NCI-H187 treated with DMSO at 0.1 percent for 48 hours (cell line): ENCODE results near the gene AOC2.
"Not testable (repeated sequence)": the region's sequence is repeated elsewhere in the genome, so short reads cannot be mapped to it uniquely, and the experiment has no call there.

Source experiments
- DNase-seq: peaks from one replicate; lab custom pipeline; 2025; lab: John Stamatoyannopoulos, UW

AOC2 gene

DNA sequence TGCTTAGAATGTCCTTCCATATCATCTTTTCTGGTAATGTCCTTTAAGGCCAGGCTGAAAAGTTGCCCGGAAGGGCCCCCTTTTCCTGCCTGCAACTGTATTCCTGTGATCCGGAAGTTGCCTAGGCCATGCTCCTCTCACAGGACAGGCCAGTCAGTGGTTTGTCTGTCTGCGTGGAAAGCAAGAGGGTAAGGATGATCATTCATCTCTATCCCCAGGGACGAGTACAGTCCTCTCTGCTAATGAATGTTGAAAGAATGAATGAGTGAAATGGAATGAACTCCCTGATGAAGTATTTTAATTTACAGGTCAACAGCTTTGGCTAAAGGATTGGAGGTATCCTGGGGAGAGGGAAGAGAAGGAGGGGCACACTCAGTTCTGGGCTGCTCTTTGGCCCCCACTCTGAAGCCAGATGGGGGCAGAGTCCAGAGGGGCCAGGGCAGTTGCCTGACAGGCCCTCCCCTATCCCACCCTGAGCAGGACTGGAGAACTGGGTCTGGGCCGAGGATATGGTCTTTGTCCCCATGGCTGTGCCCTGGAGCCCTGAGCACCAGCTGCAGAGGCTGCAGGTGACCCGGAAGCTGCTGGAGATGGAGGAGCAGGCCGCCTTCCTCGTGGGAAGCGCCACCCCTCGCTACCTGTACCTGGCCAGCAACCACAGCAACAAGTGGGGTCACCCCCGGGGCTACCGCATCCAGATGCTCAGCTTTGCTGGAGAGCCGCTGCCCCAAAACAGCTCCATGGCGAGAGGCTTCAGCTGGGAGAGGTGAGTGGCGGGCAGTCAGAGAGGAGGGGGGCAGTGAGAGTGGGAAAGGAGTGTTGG, 9.8 kb downstream of the AOC2 start:
- DNase-seq: no peak

DNA sequence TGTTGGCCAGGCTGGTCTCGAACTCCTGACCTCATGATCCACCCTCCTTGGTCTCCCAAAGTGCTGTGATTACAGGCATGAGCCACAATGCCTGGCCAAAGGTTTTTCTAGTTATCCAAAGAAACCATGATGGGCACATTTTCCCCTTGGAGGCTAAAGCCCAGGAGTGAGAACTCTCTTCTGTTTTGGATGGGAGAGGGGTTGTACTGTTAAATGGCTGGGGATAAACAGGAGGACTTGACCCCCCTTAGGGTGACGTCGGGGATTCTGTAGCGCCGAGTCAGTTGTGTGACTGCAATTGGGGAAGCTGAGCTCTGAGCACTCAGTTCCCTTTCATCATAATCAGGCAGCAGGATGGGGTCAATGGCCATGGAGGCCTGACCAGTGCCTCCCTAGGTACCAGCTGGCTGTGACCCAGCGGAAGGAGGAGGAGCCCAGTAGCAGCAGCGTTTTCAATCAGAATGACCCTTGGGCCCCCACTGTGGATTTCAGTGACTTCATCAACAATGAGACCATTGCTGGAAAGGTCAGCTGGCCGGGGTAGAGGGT, 10.7 kb downstream of the AOC2 start:
- no peak for DNase-seq

DNA sequence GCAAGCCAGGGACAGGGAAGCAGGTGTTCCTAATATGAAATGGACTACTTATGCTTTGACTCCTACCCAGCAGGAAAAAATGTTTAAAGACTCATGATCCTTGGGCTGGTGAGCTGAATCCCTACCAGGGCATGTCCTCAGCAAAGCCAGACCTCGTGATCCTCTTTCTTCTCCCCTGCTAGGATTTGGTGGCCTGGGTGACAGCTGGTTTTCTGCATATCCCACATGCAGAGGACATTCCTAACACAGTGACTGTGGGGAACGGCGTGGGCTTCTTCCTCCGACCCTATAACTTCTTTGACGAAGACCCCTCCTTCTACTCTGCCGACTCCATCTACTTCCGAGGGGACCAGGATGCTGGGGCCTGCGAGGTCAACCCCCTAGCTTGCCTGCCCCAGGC, 11.7 kb downstream of the AOC2 start:
- not testable (repeated sequence) for DNase-seq

DNA sequence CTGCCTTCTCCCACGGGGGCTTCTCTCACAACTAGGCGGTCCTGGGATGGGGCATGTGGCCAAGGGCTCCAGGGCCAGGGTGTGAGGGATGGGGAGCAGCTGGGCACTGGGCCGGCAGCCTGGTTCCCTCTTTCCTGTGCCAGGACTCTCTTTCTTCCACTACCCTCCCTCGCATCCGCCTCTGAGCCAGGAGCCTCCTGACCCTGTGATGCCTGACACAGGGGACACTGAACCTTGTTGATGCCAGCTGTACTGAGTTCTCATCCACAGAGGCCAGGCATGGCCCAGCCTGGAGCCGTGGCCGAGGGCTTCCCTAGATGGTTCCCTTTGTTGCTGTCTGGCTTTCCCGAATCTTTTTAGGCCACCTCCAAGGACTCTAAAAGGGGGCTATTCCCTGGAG, 12.1 kb downstream of the AOC2 start:
- not testable (repeated sequence) for DNase-seq

DNA sequence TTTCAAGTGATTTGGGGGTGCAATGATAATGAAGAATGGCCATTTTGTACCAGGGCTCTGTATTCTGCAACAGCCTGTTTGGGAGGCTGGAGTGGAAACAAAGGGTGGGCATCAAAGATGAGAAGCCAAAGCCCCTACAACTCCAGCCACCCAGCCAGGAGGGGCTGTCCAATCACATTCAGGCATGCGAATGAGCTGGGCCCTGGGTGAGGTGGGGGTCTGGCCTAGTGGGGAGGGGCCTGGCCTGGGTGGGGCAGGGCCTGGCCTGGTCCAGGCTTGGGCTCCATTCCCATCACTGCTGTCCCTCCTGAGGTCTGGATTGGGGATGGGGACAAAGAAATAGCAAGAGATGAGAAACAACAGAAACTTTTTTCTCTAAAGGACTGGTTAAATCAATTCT, 13.0 kb downstream of the AOC2 start:
- DNase-seq: no peak

DNA sequence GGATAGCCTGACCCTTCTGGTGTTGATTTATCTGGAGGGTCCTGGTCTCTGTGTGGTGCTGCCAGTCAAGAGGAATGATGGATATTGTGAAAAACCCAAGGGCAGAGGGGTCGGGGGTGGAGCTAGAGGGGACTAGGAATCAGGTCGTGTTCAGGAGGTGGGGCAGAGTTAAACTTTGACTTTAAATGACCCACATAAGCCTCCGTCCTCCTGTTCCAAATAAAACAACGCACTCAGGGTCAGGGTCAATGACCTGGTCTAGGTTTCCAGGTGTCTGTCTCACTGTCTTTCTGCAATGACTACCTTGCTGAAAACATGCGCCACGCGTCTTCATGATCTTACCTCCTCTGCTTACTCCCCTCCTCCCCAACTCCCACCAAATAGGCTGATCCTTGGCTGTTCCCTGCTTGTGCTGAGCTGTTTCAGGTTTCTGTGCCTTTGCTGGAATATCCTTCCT, 21.3 kb downstream of the AOC2 start:
- no peak for DNase-seq

DNA sequence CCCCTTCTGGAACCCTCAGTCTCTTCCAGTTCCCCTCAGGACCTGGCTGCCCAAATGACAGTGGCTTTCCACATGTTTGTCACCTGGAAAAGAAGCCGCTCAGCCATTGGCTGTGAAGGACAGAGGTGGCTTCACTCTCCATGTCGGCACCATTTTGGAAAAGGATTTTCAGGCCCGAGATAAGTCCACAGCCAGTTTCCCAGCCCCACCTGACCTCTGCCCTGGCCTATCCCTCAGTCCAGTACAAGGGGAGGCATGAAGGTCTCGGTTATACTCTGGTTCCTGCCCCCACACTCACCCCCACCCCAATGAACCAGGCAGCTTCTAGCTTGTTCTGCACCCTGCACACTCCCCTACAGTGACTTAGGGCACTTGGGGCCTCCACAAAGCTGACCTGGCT, 21.8 kb downstream of the AOC2 start:
- no peak for DNase-seq

DNA sequence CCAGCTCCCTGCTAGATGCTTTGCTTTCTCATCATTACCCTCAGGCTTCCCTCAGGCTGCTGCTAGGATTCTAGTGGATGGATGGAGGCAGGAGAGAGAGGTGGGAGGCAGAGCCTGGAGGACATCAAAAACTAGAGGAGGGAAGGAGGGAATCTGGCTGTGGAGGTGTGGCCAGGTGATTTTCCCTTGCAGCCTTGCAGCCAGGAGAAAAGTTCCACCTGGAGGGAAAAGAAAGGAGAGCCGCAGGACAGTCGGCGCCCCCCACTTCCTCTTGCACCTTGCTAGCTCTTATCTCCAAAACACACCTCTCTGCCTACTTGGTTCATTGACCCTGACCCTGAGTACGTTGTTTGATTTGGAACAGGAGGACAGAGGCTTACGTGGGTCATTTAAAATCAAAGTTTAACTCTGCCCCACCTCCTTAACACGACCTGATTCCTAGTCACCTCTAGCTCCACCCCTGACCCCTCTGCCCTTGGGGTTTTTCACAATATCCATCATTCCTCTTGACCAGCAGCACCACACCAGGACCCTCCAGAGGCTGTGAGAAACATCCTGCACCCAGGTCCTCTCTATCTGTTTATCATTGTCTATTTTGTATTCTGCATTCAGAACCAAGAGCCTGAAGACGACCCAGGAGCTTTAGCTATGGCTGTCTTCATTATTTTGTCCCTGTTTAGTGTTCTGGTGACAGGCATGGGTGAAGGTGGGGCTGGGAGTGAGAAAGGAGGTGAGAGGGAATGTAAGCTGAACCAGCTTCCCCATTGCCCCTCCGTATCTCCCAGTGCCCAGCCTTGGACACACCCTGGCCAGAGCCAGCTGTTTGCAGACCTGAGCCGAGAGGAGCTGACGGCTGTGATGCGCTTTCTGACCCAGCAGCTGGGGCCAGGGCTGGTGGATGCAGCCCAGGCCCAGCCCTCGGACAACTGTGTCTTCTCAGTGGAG, 22.5 kb downstream of the AOC2 start:
- no peak for DNase-seq

DNA sequence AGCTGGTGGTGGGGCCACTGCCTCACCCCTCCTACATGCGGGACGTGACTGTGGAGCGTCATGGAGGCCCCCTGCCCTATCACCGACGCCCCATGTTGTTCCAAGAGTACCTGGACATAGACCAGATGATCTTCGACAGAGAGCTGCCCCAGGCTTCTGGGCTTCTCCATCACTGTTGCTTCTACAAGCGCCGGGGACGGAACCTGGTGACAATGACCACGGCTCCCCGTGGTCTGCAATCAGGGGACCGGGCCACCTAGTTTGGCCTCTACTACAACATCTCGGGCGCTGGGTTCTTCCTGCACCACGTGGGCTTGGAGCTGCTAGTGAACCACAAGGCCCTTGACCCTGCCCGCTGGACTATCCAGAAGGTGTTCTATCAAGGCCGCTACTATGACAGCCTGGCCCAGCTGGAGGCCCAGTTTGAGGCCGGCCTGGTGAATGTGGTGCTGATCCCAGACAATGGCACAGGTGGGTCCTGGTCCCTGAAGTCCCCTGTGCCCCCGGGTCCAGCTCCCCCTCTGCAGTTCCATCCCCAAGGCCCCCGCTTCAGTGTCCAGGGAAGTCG, 23.4 kb downstream of the AOC2 start:
- DNase-seq: not testable (repeated sequence)

DNA sequence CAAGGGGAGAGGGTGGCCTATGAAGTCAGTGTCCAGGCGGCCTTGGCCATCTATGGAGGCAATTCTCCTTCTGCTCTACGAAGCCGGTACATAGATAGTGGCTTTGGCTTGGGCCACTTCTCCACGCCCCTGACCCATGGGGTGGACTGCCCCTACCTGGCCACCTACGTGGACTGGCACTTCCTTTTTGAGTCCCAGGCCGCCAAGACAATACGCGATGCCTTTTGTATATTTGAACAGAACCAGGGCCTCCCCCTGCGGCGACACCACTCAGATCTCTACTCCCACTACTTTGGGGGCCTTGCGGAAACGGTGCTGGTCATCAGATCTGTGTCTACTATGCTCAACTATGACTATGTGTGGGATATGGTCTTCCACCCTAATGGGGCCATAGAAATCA, 24.0 kb downstream of the AOC2 start:
- DNase-seq: no peak

DNA sequence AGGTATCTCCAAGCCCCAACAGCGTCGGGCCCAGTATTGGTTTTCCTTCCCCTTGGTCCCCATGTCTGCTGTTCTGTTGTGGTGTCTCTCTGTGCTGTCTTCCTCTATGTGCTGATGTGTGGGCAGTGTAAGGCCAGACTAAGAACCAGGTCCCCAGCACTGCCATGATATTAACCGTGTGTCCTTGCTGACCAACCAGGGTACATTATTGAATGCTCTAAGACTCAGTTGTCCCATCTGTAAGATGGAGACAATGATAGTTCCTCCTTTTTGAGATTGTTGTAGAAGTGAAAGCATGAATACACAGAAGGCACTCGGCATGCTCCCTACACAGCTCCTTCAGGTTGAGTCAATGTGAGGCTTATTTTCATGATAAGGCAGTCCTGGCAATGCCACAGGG, 27.3 kb downstream of the AOC2 start:
- no peak for DNase-seq

DNA sequence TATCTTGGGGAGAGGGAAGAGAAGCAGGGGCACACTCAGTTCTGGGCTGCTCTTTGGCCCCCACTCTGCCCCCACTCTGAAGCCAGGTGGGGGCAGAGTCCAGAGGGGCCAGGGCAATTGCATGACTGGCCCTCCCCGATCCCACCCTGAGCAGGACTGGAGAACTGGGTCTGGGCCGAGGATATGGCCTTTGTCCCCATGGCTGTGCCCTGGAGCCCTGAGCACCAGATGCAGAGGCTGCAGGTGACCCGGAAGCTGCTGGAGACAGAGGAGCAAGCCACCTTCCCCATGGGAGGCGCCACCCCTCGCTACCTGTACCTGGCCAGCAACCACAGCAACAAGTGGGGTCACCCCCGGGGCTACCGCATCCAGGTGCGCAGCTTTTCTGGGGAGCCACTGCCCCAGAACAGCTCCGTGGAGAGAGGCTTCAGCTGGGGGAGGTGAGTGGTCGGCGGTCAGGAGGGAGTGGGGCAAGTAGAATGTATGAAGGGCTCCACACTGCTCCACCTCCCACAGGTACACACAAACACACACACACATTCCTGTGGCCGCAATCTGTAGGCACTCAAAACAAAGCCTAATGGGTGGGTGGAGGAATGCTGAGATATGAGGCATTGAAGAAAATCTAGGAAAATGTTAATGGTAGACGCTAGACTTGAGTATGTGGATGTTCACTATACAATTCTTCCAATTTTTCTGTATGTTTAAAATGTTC, 28.0 kb downstream of the AOC2 start:
- DNase-seq: no peak

DNA sequence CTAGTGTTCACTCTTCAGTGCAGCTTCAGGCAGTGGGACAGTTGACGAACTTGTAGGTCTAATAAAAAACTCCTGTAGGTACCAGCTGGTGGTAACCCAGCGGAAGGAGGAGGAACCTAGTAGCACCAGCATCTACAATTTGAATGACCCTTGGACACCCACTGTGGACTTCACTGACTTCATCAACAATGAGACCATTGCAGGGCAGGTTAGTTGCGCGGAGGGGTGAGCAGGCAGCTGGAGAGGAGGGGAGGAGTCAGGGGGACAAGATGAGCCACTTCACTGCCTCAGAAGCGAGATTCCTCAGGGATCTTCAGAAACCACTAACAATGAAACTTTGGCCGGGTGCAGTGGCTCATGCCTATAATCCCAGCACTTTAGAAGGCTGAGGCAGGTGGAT, 28.9 kb downstream of the AOC2 start:
- no peak for DNase-seq

DNA sequence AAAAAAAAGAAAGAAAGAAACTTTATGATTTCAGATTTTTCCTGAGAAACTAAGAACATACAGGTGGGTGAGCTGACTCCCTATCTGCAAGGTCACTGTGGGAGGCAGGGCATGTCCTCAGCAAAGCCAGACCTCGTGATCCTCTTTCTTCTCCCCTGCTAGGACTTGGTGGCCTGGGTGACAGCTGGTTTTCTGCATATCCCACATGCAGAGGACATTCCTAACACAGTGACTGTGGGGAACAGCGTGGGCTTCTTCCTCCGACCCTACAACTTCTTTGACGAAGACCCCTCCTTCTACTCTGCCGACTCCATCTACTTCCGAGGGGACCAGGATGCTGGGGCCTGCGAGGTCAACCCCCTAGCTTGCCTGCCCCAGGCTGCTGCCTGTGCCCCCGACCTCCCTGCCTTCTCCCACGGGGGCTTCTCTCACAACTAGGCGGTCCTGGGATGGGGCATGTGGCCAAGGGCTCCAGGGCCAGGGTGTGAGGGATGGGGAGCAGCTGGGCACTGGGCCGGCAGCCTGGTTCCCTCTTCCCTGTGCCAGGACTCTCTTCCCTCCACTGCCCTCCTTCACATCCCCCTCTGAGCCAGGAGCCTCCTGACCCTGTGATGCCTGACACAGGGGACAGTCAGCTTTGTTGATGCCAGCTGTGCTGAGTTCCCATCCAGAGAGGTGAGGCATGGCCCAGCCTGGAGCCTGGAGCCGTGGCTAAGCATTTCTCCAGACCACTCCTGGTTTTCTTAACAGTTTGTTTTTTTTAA, 29.7 kb downstream of the AOC2 start:
- not testable (repeated sequence) for DNase-seq

DNA sequence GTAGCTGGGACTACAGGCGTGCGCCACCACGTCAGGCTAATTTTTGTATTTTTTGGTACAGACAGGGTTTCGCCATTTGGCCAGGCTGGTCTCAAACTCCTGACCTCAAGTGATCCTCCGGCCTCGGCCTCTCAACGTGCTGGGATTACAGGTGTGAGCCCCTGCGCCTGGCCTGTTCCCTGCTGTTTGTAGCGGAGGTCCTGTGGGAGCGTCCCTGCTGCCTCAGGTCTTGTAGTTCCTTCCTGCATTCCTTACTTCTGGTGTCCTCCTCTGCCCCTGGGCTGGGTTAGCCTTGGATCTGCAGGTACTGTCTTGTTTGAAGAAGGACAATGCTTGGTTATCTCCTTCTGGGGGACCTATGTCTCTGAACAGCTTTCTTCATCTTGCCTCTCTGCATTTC, 32.7 kb downstream of the AOC2 start:
- no peak for DNase-seq

DNA sequence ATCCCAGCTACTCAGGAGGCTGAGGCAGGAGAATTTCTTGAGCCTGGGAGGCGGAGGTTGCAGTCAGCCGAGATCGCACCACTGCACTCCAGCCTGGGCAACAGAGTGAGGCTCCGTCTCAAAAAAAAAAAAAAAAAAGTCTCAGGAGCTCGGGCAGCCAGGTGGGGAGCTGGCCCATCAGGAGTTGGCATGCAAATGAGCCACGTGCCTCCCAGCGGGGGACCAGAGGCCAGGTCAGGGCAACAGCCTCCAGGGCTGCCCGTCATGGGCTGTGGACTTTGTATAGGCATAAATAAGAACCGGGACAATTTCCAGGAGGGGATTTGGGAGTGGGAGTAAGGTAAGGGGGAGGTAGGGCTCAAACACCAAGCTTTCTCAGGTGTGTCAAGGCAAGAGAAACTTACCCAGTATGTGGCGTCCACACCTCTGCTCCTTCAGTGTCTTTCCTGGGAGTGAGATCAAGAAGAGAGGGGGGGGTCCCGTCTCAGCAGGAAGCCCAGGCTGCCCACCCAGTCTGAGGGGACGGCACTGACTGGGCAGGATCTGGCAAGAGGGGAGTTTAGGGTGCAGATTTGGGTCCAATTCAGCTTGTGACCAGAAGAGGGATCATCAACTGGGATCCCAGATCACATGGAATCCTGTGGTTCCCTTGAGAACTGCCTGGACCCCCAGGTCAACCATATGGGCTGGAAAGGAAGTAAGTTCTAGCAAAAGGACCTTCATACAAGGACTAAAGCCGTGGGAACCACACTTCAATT, 33.9 kb downstream of the AOC2 start:
- no peak for DNase-seq

DNA sequence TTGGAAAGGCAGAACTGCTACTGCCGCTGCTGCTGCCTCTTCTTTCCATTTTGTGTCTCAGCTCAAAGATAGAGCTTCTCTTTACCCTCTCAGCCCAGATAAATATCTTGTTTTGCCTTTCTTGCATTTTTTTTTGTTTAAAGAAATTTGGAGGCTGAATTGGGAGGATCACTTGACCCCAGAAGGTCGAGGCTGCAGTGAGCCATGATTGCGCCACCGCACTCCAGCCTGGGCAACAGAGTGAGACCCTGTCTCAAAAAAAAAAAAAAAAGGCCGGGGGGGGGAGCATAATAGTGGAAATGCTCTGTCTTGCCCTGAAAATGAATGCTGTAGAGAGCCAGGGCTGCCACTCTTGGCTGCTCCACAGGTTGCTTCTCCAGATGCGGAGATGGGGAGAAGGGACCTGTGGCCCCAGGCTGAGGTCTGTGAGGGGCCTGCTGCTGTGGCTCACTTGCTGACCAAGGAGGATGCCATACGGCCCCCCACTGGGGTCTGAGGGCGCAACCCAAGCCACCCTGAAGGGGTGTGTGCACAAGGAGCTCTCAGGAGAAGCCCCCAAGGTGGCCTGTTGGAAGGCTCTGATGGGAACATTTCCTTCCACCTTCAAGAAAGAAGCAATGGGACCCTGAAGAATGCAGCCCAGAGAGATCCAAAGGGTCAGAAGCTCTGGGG, 34.7 kb downstream of the AOC2 start:
- no peak for DNase-seq

DNA sequence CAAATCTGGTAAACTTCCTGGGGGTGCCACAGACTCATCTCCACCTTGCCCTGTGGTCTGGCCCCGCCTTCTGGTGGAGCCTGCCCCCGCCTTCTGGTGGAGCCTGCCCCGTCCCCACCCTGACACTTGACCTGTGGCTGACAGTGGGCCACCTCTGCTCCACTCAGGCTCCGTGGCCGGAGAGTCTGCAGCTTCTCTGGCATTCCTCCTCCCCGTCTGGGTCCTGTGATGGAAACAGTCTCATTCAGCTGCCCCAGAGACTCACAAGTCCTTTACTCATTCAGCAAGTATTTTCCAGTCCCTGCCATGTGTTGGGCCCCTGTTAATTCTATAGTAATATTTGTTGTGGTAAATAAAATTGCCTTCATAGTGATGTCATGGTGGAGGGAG, 35.2 kb downstream of the AOC2 start:
- DNase-seq: no peak

DNA sequence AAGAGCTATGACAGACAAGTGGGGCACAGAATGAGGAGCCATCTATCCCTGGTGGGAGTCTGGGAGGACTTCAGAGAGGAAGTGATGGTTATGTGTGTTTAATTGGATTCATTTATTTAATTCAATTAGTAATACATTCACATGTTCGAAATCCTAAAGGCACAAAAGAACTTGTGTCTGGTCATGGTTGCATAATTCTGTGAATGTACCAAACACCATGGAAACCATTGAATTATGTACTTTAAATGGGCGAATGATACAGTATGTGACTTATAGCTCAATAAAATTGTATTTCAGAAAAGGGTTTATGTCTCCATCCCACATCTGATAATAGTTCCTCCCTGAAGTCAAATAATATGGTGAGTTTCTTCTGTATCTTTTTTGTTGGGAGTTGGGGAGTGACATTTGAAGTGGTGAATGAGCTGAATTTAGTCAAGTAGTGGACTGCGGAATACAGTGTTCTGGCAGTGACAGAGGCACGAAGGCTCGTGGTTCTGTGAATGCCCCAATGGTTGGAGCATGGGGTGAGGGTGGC, 36.5 kb downstream of the AOC2 start:
- DNase-seq: no peak
